B cell (primary cell): ENCODE measurements around the gene SRP19.

ENCODE experiments used
- EZH2 ChIP-seq: IDR thresholded peaks from 2 replicates; pipeline ENCODE4 v1.6.1; 2012; ENCODE audit warnings: borderline replicate concordance, low read depth, mild to moderate bottlenecking, moderate library complexity, low read length; ENCODE audit not compliant: insufficient read depth, poor library complexity, severe bottlenecking
- TF ChIP-seq, protein P1 (sequence below): fragments of 200-600 bp; IDR thresholded peaks from one replicate; pipeline ENCODE4 v1.8.0; 2022; ENCODE audit warnings: antibody characterized with exemption, mild to moderate bottlenecking

DNA sequence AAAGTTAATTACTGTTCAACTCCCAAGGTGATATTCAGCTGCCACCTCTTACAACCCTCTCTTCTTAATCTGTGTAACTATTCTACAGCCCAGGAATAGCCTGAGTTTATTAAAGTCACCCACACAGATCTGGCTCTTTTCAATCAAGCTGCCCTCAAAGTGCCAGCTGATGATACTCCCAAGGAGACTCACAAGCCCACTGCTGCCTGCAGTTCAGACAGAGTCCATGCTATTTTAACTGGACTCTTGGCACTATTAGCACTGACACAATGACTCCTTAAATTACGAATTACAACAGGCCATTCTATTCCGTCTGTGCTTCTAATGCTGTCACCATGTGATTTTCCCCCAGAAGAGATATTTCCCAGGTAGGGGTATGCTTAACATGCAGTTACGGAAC lies 34.6 kb downstream of the SRP19 start:
- TF ChIP-seq, protein P1, sequence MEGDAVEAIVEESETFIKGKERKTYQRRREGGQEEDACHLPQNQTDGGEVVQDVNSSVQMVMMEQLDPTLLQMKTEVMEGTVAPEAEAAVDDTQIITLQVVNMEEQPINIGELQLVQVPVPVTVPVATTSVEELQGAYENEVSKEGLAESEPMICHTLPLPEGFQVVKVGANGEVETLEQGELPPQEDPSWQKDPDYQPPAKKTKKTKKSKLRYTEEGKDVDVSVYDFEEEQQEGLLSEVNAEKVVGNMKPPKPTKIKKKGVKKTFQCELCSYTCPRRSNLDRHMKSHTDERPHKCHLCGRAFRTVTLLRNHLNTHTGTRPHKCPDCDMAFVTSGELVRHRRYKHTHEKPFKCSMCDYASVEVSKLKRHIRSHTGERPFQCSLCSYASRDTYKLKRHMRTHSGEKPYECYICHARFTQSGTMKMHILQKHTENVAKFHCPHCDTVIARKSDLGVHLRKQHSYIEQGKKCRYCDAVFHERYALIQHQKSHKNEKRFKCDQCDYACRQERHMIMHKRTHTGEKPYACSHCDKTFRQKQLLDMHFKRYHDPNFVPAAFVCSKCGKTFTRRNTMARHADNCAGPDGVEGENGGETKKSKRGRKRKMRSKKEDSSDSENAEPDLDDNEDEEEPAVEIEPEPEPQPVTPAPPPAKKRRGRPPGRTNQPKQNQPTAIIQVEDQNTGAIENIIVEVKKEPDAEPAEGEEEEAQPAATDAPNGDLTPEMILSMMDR = no peak
- TF ChIP-seq EZH2 = no peak
